ENCODE results near the gene KREMEN2. TPM values are rescaled to one million over a fixed set of nuclear protein-coding genes. Genes with fewer than 3 reads are reported as not detected.

The KREMEN2 gene
- not detected for total RNA-seq

GRCh38 chr16:2963723-2964474 is at the start of gene KREMEN2:
Gene KREMEN2 (plus strand): TSS chr16:2964275. CDS start chr16:2964521, 246 bp downstream.
- Histone ChIP-seq H3K4me1 (peaks cover 11 to 31% of the 10 kb centered on the region in 2 donors), H3K4me3 (peak within 1 kb of the TSS; percentile 0 to 41 (median 26)), H3K36me3 (no peaks in the 10 kb centered on the region), H3K27ac (no peak within 1 kb of the TSS), H3K27me3 (peaks cover 75 to 84% (median 79%) of the 10 kb centered on the region in 3 donors), H3K9me3 (no peaks in the 10 kb centered on the region)
- intact Hi-C loops (cut with DNase I; ENCODE audit: low total_unique reads) (no loop called here), in situ Hi-C loops (cut with MboI; ENCODE audit: low sequenced_read_pairs in 4 of 4) (no loop called here)
- ATAC-seq, result no peak
- DNase-seq, result no peak
- TF ChIP-seq CTCF (IDR thresholded peaks at IDR 0.05 in 4 of 5, conservative IDR thresholded peaks at IDR 0.05 in 1 of 5), result no peak

- no peaks in the 10 kb centered on the region for H3K27me3 ChIP-seq
- TF ChIP-seq CTCF (IDR thresholded peaks at IDR 0.05 in 4 of 5, conservative IDR thresholded peaks at IDR 0.05 in 1 of 5), result no peak
- no peak for TF ChIP-seq POLR2A (IDR thresholded peaks at IDR 0.05)
- DNase-seq (no peak), ATAC-seq (no peak)
- peaks cover 0 to 14% of the 10 kb centered on the region in 2 donors for H3K36me3 ChIP-seq
- no peak overlapping the region for H3K4me3 ChIP-seq
- intact Hi-C loops (cut with DNase I; ENCODE audit: low total_unique reads), result loop anchor here (5.0 kb wide), 1 partner anchor 33 kb away; the partner anchor contains the start of gene FLYWCH2
- H3K27ac ChIP-seq, result peak overlapping the region; percentile 66 to 91 (median 74)
- H3K9me3 ChIP-seq, result no peaks in the 10 kb centered on the region
- peaks cover 13 to 15% of the 10 kb centered on the region in 2 donors for H3K4me1 ChIP-seq
- in situ Hi-C loops (cut with MboI; ENCODE audit: low sequenced_read_pairs in 4 of 4), result no loop called here
Measured at GRCh38 chr16:2915196-2915929, 48.7 kb upstream of the KREMEN2 start.

- peak; percentile 49 to 70 for DNase-seq
- H3K4me3 ChIP-seq, result no peak overlapping the region
- in situ Hi-C loops (cut with MboI; ENCODE audit: low sequenced_read_pairs in 4 of 4), result loop anchor here in 3 of 4 donors (5.0 to 10.0 kb wide), 2 partner anchors 45 to 47 kb away; no protein-coding TSS in a partner anchor
Measured at GRCh38 chr16:2919511-2920255, 44.4 kb upstream of the KREMEN2 start.

More at GRCh38 chr16:2919511-2920255, 44.4 kb upstream of the KREMEN2 start:
- intact Hi-C loops (cut with DNase I; ENCODE audit: low total_unique reads), result loop anchor here (1.0 to 5.0 kb wide), 2 partner anchors 15 to 37 kb away; partner anchors contain the start of gene FLYWCH2
- ATAC-seq, result peak; percentile 84 to 85
- Histone ChIP-seq H3K4me1 (peaks cover 3 to 6% of the 10 kb centered on the region in 2 donors), H3K36me3 (peaks cover 0 to 6% of the 10 kb centered on the region in 2 donors), H3K27ac (peak overlapping the region; percentile 64 to 74 (median 66)), H3K27me3 (no peaks in the 10 kb centered on the region), H3K9me3 (no peaks in the 10 kb centered on the region)
- TF ChIP-seq POLR2A (IDR thresholded peaks at IDR 0.05) (no peak), CTCF (IDR thresholded peaks at IDR 0.05 in 4 of 5, conservative IDR thresholded peaks at IDR 0.05 in 1 of 5) (peak; percentile 91 to 97 (median 93))
